Thyroid gland (tissue), 4 donors: ENCODE data around the gene PER3. TPM values are rescaled to one million over a fixed set of nuclear protein-coding genes. Genes with fewer than 3 reads are reported as not detected.
A peak's percentile ranks its signal among the peaks of the same experiment; 100 is the strongest.

ENCODE experiments used
- DNase-seq, 2 donors: peaks; one replicate each; pipeline ENCODE4 v3.0.0-alpha.2; 2019
- H3K27ac ChIP-seq, 3 donors: fragments of 200-600 bp; sonication (generic); 1 replicate in 2 of 3; 2 replicates in 1 of 3; pipeline ENCODE4 v1.5.1; 2016 to 2019; ENCODE audit warnings: mild to moderate bottlenecking in 1 of 3, moderate library complexity in 1 of 3
- H3K27me3 ChIP-seq: fragments of 200-600 bp; sonication (generic); one replicate; pipeline ENCODE4 v1.5.1; 2019
- H3K36me3 ChIP-seq, 2 donors: fragments of 200-600 bp; sonication (generic); one replicate each; pipeline ENCODE4 v1.5.1; 2016 to 2019
- H3K4me1 ChIP-seq, 2 donors: fragments of 200-600 bp; sonication (generic); one replicate each; pipeline ENCODE4 v1.5.1; 2017 to 2019
- H3K4me3 ChIP-seq, 3 donors: fragments of 200-600 bp; sonication (generic); replicated peaks in 1 of 3; 1 replicate in 2 of 3; 2 replicates in 1 of 3; pipeline ENCODE4 v1.5.1; 2016; ENCODE audit warnings: mild to moderate bottlenecking in 1 of 3
- H3K9me3 ChIP-seq: fragments of 200-600 bp; sonication (generic); one replicate; pipeline ENCODE4 v1.5.1; 2017
- POLR2A ChIP-seq, 2 donors: fragments of 450-650 bp; IDR thresholded peaks; one replicate each; pipeline ENCODE4 v1.6.1; 2017; ENCODE audit warnings: antibody characterized with exemption in 2 of 2, mild to moderate bottlenecking in 2 of 2, moderate library complexity in 1 of 2
- WGBS, 2 donors: methylation state at CpG; one replicate each; pipeline ENCODE4 v1.1.5; 2017; 5-methylcytosine and 5-hydroxymethylcytosine counted together
- intact Hi-C: fragments of 100-400 bp; cut with DNase I; formaldehyde crosslinking; loops from one replicate; pipeline ENCODE4 v1.15.1; 2023
- total RNA-seq, 4 donors: library from RNA; depleted of rRNA; stranded (reverse); fragments of >200 nt; gene quantifications; one replicate each; pipeline ENCODE4 v1.2.3, GENCODE V29; 2016
- TF ChIP-seq, protein P1 (sequence below), 6 experiments: fragments of 200-600 bp in 3 of 6; fragments of 450-650 bp in 3 of 6; sonication (generic) in 3 of 6; IDR thresholded peaks; one replicate each; pipeline ENCODE4 v1.5.1; 2016 to 2019; ENCODE audit warnings: antibody characterized with exemption in 6 of 6, mild to moderate bottlenecking in 2 of 6, inconsistent platforms in 1 of 6, moderate library complexity in 1 of 6

Gene PER3
- total RNA-seq, 4 donors from 2014 or later: 8.9 to 30.9 (median 20.9) TPM

DNA sequence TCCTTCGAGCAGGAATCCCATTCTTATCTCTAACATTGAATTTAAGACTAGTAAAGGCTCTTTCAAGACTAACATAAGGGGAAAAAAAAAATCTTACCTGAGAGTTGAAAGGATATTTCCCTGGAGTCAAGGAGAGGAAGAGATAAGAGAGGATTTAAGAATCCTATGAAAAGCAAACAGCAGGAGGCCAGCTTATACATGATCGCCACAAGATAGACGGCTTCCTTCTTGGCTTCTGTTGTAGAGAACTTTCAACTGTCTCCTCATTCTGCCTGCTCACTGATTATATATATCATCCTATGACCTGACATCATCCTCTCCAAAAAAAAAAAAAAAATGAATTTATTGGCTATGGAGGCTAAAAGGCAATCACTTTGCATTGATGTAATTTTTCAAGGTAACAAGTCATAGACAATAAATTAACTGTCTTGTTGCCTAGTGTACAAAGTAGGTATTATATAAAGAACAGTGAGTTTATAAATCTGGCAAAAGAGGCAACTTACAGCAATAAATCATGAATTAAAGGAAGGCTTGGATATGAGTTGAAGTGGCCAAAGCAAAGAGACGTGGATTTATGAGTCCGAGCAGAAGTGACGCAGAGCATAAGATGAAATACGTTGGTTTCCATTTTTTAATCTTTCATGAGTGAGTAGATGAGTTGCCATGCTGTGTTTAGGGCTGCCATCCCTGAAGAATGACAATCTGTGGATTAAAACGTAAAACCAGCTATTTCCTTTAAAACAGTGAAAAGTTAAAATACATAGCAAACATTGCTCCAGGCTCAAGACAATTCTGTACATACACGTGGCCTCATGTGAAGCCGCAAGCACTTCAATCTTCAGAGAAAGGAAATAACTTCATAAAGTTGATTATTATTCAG, 69.0 kb downstream of the PER3 start, which contains the start of gene UTS2:
Gene UTS2 (minus strand): TSS at position 262 of the 880 bp plus-strand sequence. CDS start 62 bp downstream, at position 200.
- H3K4me3 ChIP-seq: no peak within 1 kb of the TSS
- H3K9me3 ChIP-seq: no peaks in the 10 kb centered on the region
- intact Hi-C loops: no loop called here
- no peaks in the 10 kb centered on the region for H3K36me3 ChIP-seq
- H3K4me1 ChIP-seq: no peaks in the 10 kb centered on the region
- no peaks in the 10 kb centered on the region for H3K27me3 ChIP-seq
- 73 to 78% methylated on average over 10 of the region's 10 CpGs for WGBS, 2 donors
- TF ChIP-seq, protein P1, sequence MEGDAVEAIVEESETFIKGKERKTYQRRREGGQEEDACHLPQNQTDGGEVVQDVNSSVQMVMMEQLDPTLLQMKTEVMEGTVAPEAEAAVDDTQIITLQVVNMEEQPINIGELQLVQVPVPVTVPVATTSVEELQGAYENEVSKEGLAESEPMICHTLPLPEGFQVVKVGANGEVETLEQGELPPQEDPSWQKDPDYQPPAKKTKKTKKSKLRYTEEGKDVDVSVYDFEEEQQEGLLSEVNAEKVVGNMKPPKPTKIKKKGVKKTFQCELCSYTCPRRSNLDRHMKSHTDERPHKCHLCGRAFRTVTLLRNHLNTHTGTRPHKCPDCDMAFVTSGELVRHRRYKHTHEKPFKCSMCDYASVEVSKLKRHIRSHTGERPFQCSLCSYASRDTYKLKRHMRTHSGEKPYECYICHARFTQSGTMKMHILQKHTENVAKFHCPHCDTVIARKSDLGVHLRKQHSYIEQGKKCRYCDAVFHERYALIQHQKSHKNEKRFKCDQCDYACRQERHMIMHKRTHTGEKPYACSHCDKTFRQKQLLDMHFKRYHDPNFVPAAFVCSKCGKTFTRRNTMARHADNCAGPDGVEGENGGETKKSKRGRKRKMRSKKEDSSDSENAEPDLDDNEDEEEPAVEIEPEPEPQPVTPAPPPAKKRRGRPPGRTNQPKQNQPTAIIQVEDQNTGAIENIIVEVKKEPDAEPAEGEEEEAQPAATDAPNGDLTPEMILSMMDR (IDR thresholded peaks at IDR 0.05): no peak
- TF ChIP-seq POLR2A (IDR thresholded peaks at IDR 0.05): no peak
- no peak within 1 kb of the TSS for H3K27ac ChIP-seq
- DNase-seq: no peak

DNA sequence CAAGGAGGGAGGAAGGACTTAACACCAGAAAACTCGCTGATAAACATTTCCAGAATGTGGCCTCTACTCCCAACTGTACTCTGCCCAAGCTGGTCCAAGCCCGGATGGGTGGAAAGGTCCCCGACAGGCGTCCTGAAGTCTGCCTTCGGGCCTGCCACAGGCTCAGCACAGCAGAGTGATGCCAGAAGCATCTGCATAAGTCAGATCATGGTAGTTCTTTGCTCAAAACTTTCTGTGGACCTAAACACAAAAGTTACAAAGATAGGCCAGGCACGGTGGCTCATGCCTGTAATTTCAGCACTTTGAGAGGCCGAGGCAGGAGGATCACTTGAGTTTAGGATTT, 69.6 kb downstream of the PER3 start:
- Histone ChIP-seq H3K27ac (no peak overlapping the region), H3K9me3 (no peaks in the 10 kb centered on the region), H3K36me3 (no peaks in the 10 kb centered on the region), H3K27me3 (no peaks in the 10 kb centered on the region), H3K4me1 (no peaks in the 10 kb centered on the region), H3K4me3 (no peak overlapping the region)
- 83 to 90% methylated on average over 7 of the region's 7 CpGs for WGBS, 2 donors
- intact Hi-C loops: no loop called here
- TF ChIP-seq, protein P1 (IDR thresholded peaks at IDR 0.05): no peak
- TF ChIP-seq POLR2A (IDR thresholded peaks at IDR 0.05): no peak
- DNase-seq: no peak

DNA sequence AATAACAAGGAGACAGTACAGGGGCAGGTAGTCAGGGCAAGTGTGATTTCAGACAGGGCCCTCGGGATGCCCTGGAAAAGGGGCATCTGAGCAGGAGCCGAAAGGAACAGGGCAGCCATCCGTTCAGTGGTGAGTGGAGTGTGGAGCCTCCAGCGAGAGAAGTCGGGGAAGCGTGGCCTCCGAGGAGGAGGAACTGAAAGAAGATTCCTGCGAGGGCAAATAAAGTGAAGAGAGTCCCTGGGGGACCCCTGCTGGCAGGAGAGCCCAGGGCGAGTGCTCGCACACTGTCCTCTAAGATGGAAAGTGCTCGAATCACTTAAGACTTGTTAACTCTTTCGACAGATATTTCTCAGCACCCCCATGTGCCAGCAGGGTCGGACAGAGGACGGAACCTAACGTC, 72.3 kb downstream of the PER3 start:
- H3K9me3 ChIP-seq: no peaks in the 10 kb centered on the region
- no peaks in the 10 kb centered on the region for H3K36me3 ChIP-seq
- H3K4me3 ChIP-seq: no peak overlapping the region
- intact Hi-C loops: no loop called here
- TF ChIP-seq, protein P1 (IDR thresholded peaks at IDR 0.05): no peak
- no peak for TF ChIP-seq POLR2A (IDR thresholded peaks at IDR 0.05)
- H3K27ac ChIP-seq: no peak overlapping the region
- DNase-seq: peak; percentile 56 to 58
- 31% methylated on average over 15 of the region's 15 CpGs for WGBS, 2 donors
- no peaks in the 10 kb centered on the region for H3K4me1 ChIP-seq
- H3K27me3 ChIP-seq: no peaks in the 10 kb centered on the region

DNA sequence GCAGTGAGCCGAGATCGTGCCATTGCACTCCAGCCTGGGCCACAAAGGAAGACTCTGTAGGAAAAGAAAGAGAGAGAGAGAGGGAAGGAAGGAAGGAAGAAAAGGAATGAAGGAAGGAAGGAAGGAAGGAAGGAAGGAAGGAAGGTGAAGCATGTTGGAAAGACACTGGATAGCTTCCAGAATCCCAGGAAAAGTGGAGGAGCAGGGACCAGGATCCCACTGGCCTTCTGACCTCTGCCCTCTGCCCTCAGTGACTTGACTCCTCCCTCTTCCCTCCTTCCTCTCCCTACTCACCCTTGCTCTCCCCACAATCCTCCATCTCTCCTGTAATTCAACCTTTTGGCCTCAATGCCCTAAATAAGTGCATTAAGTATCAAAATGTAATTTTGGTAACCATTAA, 72.9 kb downstream of the PER3 start:
- intact Hi-C loops: no loop called here
- Histone ChIP-seq H3K27me3 (no peaks in the 10 kb centered on the region), H3K36me3 (no peaks in the 10 kb centered on the region), H3K27ac (no peak overlapping the region), H3K9me3 (no peaks in the 10 kb centered on the region), H3K4me3 (no peak overlapping the region), H3K4me1 (no peaks in the 10 kb centered on the region)
- 53 to 75% methylated on average over 2 of the region's 2 CpGs for WGBS, 2 donors
- TF ChIP-seq, protein P1 (IDR thresholded peaks at IDR 0.05): no peak
- TF ChIP-seq POLR2A (IDR thresholded peaks at IDR 0.05): no peak
- no peak for DNase-seq

DNA sequence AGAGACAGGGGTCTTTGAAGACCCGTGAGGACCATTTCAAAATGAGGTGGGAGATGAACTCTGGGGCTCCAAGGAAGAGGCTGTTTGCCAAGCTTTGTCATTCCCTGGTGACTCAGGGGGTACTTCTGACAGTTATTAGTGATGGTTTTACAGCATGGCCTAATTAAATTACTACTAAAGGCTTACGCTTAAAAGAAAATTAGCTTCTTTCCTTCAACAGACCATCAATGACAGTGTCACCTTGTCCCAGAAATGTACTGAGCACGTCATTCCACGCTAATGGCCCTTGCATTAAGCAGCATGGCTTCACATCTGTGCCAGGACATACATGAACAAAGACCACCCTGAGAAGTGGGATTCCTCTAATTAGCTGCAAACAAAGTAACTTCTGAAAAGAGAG, 73.9 kb downstream of the PER3 start:
- Histone ChIP-seq H3K4me1 (no peaks in the 10 kb centered on the region), H3K27me3 (no peaks in the 10 kb centered on the region), H3K27ac (no peak overlapping the region), H3K4me3 (no peak overlapping the region), H3K9me3 (no peaks in the 10 kb centered on the region), H3K36me3 (no peaks in the 10 kb centered on the region)
- TF ChIP-seq, protein P1 (IDR thresholded peaks at IDR 0.05): no peak
- no peak for TF ChIP-seq POLR2A (IDR thresholded peaks at IDR 0.05)
- intact Hi-C loops: no loop called here
- 82 to 87% methylated on average over 4 of the region's 4 CpGs for WGBS, 2 donors
- DNase-seq: no peak
